GM23338 (cell line): ENCODE results near the gene FATE1. TPM values are rescaled to one million over a fixed set of nuclear protein-coding genes. Genes with fewer than 3 reads are reported as not detected.

Experiments
- ATAC-seq: fragments of 200-7000 bp; cut with Tn5 transposase; 3 replicates; pipeline ENCODE4 v1.9.1; 2020
- DNase-seq: peaks from one replicate; pipeline ENCODE4 v3.0.0-alpha.2; 2015; ENCODE audit warnings: low spot score
- H2AFZ ChIP-seq: fragments of 200-600 bp; sonication (generic); 2 replicates; pipeline ENCODE4 v1.8.0; 2016; ENCODE audit warnings: antibody characterized with exemption, mild to moderate bottlenecking, moderate library complexity
- H3F3A ChIP-seq: fragments of 200-600 bp; sonication (generic); replicated peaks from 2 replicates; pipeline ENCODE4 v1.8.0; 2017; ENCODE audit warnings: antibody characterized with exemption, mixed run types, low read depth
- H3K27ac ChIP-seq: fragments of 200-600 bp; sonication (generic); 2 replicates; pipeline ENCODE4 v1.6.1; 2016; ENCODE audit warnings: low read depth
- H3K27me3 ChIP-seq: fragments of 200-600 bp; sonication (generic); 2 replicates; pipeline ENCODE4 v1.8.0; 2016; ENCODE audit warnings: mild to moderate bottlenecking, mixed run types, moderate library complexity; ENCODE audit not compliant: insufficient read depth
- H3K36me3 ChIP-seq: fragments of 200-600 bp; sonication (generic); 2 replicates; pipeline ENCODE4 v1.8.0; 2016; ENCODE audit warnings: mild to moderate bottlenecking; ENCODE audit not compliant: insufficient read depth
- H3K4me1 ChIP-seq: fragments of 200-600 bp; sonication (generic); 2 replicates; pipeline ENCODE4 v1.8.0; 2016; ENCODE audit warnings: mild to moderate bottlenecking, moderate library complexity; ENCODE audit not compliant: insufficient read depth
- H3K4me2 ChIP-seq: fragments of 200-600 bp; sonication (generic); 2 replicates; pipeline ENCODE4 v1.7.1; 2017; ENCODE audit warnings: mixed run types
- H3K4me3 ChIP-seq: fragments of 200-600 bp; sonication (generic); 2 replicates; pipeline ENCODE4 v1.6.1; 2016; ENCODE audit warnings: mixed run types
- H3K79me2 ChIP-seq: fragments of 200-600 bp; sonication (generic); replicated peaks from 2 replicates; pipeline ENCODE4 v1.8.0; 2017; ENCODE audit warnings: mild to moderate bottlenecking; ENCODE audit not compliant: insufficient read depth
- H3K9me2 ChIP-seq: fragments of 200-600 bp; sonication (generic); 2 replicates; pipeline ENCODE4 v1.8.0; 2017; ENCODE audit not compliant: insufficient read depth
- H4K20me1 ChIP-seq: fragments of 200-600 bp; sonication (generic); replicated peaks from 2 replicates; pipeline ENCODE4 v1.8.0; 2017; ENCODE audit warnings: mild to moderate bottlenecking; ENCODE audit not compliant: insufficient read depth
- H3K27ac Mint-ChIP-seq: 2 replicates; pipeline ENCODE4 v1.8.0; 2020; ENCODE audit warnings: inconsistent platforms, mild to moderate bottlenecking, moderate library complexity, mixed read lengths
- H3K27me3 Mint-ChIP-seq: 3 replicates; pipeline ENCODE4 v1.8.0; 2022; ENCODE audit warnings: low read depth, mild to moderate bottlenecking, moderate library complexity, mixed read lengths, inconsistent platforms; ENCODE audit not compliant: insufficient read depth, poor library complexity
- H3K36me3 Mint-ChIP-seq: 3 replicates; pipeline ENCODE4 v1.8.0; 2021; ENCODE audit warnings: low read depth, mild to moderate bottlenecking, inconsistent platforms, moderate library complexity, mixed read lengths
- H3K4me1 Mint-ChIP-seq: 3 replicates; pipeline ENCODE4 v1.8.0; 2020; ENCODE audit warnings: mild to moderate bottlenecking, inconsistent platforms, mixed read lengths
- H3K4me3 Mint-ChIP-seq: 3 replicates; pipeline ENCODE4 v1.8.0; 2021; ENCODE audit warnings: moderate library complexity, mild to moderate bottlenecking, inconsistent platforms, mixed read lengths
- H3K9me3 Mint-ChIP-seq: 3 replicates; pipeline ENCODE4 v1.8.0; 2020; ENCODE audit warnings: moderate library complexity, mild to moderate bottlenecking, inconsistent platforms, mixed read lengths
- EZH2 ChIP-seq: fragments of 200-600 bp; sonication (generic); IDR thresholded peaks from one replicate; pipeline ENCODE4 v1.8.0; 2017; ENCODE audit warnings: antibody characterized with exemption, mild to moderate bottlenecking, low read depth; ENCODE audit not compliant: unreplicated experiment
- EZH2phosphoT487 ChIP-seq: fragments of 200-600 bp; sonication (generic); IDR thresholded peaks from one replicate; pipeline ENCODE4 v1.8.1; 2018; ENCODE audit warnings: antibody characterized with exemption; ENCODE audit not compliant: unreplicated experiment
- STAT1 ChIP-seq: IDR thresholded peaks from one replicate; pipeline ENCODE4 v1.6.1; 2016; ENCODE audit warnings: antibody characterized with exemption; ENCODE audit not compliant: unreplicated experiment
- ZNF331 ChIP-seq: fragments of 250-450 bp; sonication (Bioruptor Pico); IDR thresholded peaks from 2 replicates; pipeline ENCODE4 v1.5.0; 2020; ENCODE audit warnings: low read depth, mild to moderate bottlenecking, moderate library complexity
- polyA plus RNA-seq: library from polyadenylated mRNA; unstranded; fragments of >200 nt; fragmentation: Nextera tagmentation; extraction: Ambion mirVana; gene quantifications from 2 replicates; pipeline ENCODE4 v1.2.1, GENCODE V29; 2016
- total RNA-seq: library from RNA; depleted of rRNA; stranded (reverse); fragments of >200 nt; shearing (Covaris generic); gene quantifications from 2 replicates; pipeline ENCODE4 v1.2.3, GENCODE V29; 2014
- TF ChIP-seq, protein P1 (sequence below): IDR thresholded peaks from one replicate; pipeline ENCODE4 v1.6.1; 2018; ENCODE audit warnings: antibody characterized with exemption; ENCODE audit not compliant: unreplicated experiment
- TF ChIP-seq, protein P2 (sequence below): IDR thresholded peaks from 2 replicates; pipeline ENCODE4 v1.6.1; 2016; ENCODE audit warnings: antibody characterized with exemption

FATE1 gene
- total and polyA plus RNA-seq, 2 experiments from 2014 or later: 0.31 TPM; not detected in 1

DNA sequence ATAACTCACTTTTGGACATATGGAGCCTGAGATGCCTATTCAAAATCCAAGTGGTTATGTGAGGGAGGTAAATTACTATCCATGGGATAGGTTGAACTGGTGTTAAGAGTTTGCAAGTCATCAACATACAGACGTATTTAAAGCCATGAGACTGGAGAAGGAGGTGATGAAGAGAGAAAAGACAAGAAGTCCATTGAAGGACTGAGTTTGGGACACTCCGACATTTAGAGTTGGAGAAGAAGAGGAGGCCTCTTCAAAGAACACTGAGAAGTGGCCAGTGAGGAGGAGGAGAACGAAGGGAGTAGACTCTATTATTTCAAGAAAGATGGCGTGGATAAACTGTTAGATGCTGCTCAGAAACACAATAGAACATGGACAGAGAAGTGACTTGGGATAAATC is 18.6 kb downstream of the FATE1 start, which contains the start of gene CNGA2 (continued):
- TF ChIP-seq, protein P1, sequence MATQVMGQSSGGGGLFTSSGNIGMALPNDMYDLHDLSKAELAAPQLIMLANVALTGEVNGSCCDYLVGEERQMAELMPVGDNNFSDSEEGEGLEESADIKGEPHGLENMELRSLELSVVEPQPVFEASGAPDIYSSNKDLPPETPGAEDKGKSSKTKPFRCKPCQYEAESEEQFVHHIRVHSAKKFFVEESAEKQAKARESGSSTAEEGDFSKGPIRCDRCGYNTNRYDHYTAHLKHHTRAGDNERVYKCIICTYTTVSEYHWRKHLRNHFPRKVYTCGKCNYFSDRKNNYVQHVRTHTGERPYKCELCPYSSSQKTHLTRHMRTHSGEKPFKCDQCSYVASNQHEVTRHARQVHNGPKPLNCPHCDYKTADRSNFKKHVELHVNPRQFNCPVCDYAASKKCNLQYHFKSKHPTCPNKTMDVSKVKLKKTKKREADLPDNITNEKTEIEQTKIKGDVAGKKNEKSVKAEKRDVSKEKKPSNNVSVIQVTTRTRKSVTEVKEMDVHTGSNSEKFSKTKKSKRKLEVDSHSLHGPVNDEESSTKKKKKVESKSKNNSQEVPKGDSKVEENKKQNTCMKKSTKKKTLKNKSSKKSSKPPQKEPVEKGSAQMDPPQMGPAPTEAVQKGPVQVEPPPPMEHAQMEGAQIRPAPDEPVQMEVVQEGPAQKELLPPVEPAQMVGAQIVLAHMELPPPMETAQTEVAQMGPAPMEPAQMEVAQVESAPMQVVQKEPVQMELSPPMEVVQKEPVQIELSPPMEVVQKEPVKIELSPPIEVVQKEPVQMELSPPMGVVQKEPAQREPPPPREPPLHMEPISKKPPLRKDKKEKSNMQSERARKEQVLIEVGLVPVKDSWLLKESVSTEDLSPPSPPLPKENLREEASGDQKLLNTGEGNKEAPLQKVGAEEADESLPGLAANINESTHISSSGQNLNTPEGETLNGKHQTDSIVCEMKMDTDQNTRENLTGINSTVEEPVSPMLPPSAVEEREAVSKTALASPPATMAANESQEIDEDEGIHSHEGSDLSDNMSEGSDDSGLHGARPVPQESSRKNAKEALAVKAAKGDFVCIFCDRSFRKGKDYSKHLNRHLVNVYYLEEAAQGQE: no peak
- TF ChIP-seq ZNF331 (CRISPR knock-in tag): no peak

DNA sequence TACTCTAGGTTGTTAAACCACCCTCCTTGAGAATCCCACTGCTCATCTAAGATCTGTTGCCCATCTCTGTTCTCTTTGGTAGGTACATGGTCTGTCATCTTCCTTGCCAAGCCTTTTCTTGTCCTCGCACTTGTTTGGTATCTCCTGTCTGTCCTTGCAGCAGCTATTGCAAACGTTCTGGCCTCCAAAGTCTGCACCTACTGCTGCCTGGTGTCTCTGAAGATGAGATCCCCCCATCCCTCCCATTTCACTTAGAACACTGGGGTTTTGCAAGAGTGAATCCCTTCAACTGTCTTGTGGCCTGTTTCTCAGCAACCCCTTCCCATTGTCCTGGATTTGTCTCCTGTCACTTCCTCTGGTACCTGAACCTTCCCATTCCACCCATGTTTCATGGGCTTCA is 19.4 kb downstream of the FATE1 start:
- Histone ChIP-seq H3K27me3 (no peaks in the 10 kb centered on the region), H3K9me2 (no peaks in the 10 kb centered on the region), H3K4me2 (no peak overlapping the region), H4K20me1 (no peaks in the 10 kb centered on the region), H3K79me2 (no peaks in the 10 kb centered on the region), H3K4me3 (no peak overlapping the region), H3K27ac (no peak overlapping the region), H3K36me3 (no peaks in the 10 kb centered on the region), H3K4me1 (no peaks in the 10 kb centered on the region), H3F3A (no peaks in the 10 kb centered on the region), H2AFZ (no peak overlapping the region)
- TF ChIP-seq, protein P1: no peak
- TF ChIP-seq ZNF331 (CRISPR knock-in tag): no peak
- no peak for TF ChIP-seq STAT1
- TF ChIP-seq EZH2: no peak
- Mint-ChIP-seq H3K4me3 (no peak overlapping the region), H3K27ac (no peak overlapping the region), H3K4me1 (no peaks in the 10 kb centered on the region), H3K36me3 (no peaks in the 10 kb centered on the region), H3K9me3 (no peaks in the 10 kb centered on the region; the same call in 2 of the 3 replicates), H3K27me3 (peaks cover 4% of the 10 kb centered on the region)
- DNase-seq: no peak
- no peak for ATAC-seq

DNA sequence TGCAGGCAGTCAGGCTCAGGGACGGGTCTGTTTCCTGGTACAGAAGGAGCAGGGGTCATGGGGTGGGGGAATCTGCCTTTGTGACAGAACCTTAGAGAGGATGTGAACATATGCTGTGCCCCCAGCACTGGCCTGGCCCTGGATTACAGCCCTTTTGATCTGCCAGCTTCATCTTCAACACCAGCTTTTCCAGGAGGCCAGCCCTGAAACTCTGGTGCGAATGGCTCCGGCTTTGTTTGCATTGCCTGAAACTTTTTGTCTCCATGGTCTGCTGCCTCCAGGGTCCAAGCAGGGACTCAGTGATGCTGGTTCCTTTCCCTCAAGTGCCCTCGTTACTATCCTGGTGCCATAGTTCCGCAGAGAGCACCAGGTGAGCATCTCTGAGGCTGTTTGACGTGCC is 20.9 kb downstream of the FATE1 start:
- H3K4me1 Mint-ChIP-seq: no peaks in the 10 kb centered on the region
- DNase-seq (no peak), ATAC-seq (no peak)
- H3K4me3 ChIP-seq: no peak overlapping the region
- H3K9me2 ChIP-seq: no peaks in the 10 kb centered on the region
- H2AFZ ChIP-seq: no peak overlapping the region
- no peaks in the 10 kb centered on the region for H3K36me3 ChIP-seq
- no peaks in the 10 kb centered on the region for H3K27me3 ChIP-seq
- H3K4me1 ChIP-seq: no peaks in the 10 kb centered on the region
- no peak overlapping the region for H3K4me2 ChIP-seq
- H3K79me2 ChIP-seq: no peaks in the 10 kb centered on the region
- H3K27me3 Mint-ChIP-seq: peaks cover 4% of the 10 kb centered on the region
- no peaks in the 10 kb centered on the region; the same call in 2 of the 3 replicates for H3K9me3 Mint-ChIP-seq
- no peak overlapping the region for H3K27ac Mint-ChIP-seq
- no peaks in the 10 kb centered on the region for H3K36me3 Mint-ChIP-seq
- H4K20me1 ChIP-seq: no peaks in the 10 kb centered on the region
- no peak overlapping the region for H3K27ac ChIP-seq
- no peak overlapping the region for H3K4me3 Mint-ChIP-seq
- H3F3A ChIP-seq: no peaks in the 10 kb centered on the region
- TF ChIP-seq, protein P1: no peak
- TF ChIP-seq EZH2: no peak
- TF ChIP-seq, protein P2, sequence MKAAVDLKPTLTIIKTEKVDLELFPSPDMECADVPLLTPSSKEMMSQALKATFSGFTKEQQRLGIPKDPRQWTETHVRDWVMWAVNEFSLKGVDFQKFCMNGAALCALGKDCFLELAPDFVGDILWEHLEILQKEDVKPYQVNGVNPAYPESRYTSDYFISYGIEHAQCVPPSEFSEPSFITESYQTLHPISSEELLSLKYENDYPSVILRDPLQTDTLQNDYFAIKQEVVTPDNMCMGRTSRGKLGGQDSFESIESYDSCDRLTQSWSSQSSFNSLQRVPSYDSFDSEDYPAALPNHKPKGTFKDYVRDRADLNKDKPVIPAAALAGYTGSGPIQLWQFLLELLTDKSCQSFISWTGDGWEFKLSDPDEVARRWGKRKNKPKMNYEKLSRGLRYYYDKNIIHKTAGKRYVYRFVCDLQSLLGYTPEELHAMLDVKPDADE: no peak
- TF ChIP-seq EZH2phosphoT487: no peak
